Nephron (organoid): ENCODE data around the gene PTPRM.
A peak's percentile ranks its signal among the peaks of the same experiment; 100 is the strongest.

Source experiments
- H3K27ac Mint-ChIP-seq, 3 experiments: 2 replicates each; pipeline ENCODE4 v1.8.0; 2020; ENCODE audit warnings: mixed read lengths in 3 of 3, mild to moderate bottlenecking in 2 of 3, moderate library complexity in 1 of 3
- H3K27me3 Mint-ChIP-seq: 2 replicates; pipeline ENCODE4 v1.8.0; 2021; ENCODE audit warnings: low read depth, mild to moderate bottlenecking, moderate library complexity, mixed read lengths
- H3K36me3 Mint-ChIP-seq: 2 replicates; pipeline ENCODE4 v1.8.0; 2020; ENCODE audit warnings: low read depth, mixed read lengths
- H3K4me1 Mint-ChIP-seq: 2 replicates; pipeline ENCODE4 v1.8.0; 2020; ENCODE audit warnings: mixed read lengths
- H3K4me3 Mint-ChIP-seq, 3 experiments: 2 replicates each; pipeline ENCODE4 v1.8.0; 2020; ENCODE audit warnings: mild to moderate bottlenecking in 3 of 3, mixed read lengths in 3 of 3, moderate library complexity in 2 of 3
- H3K9me3 Mint-ChIP-seq: 2 replicates; pipeline ENCODE4 v1.8.0; 2020; ENCODE audit warnings: mixed read lengths
- TF ChIP-seq, protein P1 (sequence below), 3 experiments: fragments of 200-600 bp; sonication (generic); IDR thresholded peaks; one replicate each; pipeline ENCODE4 v1.5.0; 2021; ENCODE audit warnings: antibody characterized with exemption in 3 of 3; ENCODE audit not compliant: unreplicated experiment in 3 of 3

The PTPRM gene

DNA sequence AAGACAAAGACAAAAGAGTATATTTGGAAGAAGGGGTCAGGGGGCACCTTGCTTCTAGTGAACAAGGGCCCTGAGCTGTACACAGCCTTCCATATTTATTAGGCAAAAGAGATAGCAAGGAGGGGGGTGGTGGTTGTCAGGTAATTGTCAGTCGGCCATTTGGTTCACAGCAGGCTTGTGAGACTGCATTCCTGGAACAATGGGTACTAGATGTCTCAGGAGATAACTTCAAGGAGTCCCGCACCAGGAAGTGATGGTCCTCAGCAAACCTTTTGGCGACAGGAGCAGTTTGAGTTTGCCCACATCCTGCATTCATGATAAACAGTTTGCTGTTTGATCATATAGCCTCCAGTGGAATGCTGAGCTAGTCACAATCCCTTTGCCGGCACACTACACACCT is 665.7 kb downstream of the PTPRM start:
- TF ChIP-seq, protein P1, sequence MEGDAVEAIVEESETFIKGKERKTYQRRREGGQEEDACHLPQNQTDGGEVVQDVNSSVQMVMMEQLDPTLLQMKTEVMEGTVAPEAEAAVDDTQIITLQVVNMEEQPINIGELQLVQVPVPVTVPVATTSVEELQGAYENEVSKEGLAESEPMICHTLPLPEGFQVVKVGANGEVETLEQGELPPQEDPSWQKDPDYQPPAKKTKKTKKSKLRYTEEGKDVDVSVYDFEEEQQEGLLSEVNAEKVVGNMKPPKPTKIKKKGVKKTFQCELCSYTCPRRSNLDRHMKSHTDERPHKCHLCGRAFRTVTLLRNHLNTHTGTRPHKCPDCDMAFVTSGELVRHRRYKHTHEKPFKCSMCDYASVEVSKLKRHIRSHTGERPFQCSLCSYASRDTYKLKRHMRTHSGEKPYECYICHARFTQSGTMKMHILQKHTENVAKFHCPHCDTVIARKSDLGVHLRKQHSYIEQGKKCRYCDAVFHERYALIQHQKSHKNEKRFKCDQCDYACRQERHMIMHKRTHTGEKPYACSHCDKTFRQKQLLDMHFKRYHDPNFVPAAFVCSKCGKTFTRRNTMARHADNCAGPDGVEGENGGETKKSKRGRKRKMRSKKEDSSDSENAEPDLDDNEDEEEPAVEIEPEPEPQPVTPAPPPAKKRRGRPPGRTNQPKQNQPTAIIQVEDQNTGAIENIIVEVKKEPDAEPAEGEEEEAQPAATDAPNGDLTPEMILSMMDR (IDR thresholded peaks at IDR 0.05; ENCODE audit: unreplicated experiment in 3 of 3): no peak
- Mint-ChIP-seq H3K4me3 (no peak overlapping the region), H3K36me3 (peaks cover 4% of the 10 kb centered on the region), H3K4me1 (no peaks in the 10 kb centered on the region), H3K27me3 (no peaks in the 10 kb centered on the region), H3K27ac (no peak overlapping the region), H3K9me3 (peaks cover 17% of the 10 kb centered on the region)

DNA sequence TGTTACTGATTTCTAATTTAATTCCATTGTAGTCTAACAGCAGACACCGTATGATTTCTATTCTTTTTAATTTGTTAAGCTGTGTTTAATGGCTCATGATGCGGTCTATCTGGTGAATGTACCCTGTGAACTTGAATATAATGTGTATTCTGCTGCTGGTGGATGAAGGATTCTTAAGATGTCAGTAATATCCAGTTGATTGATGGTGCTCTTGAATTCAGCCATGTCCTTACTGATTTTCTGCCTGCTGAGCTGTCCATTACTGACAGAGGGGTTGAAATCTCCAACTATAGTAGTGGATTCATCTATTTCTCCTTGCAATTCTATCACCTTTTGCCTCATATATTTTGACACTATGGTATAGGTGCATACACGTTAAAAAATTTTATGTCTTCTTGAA is 668.8 kb downstream of the PTPRM start:
- Mint-ChIP-seq H3K4me3 (no peak overlapping the region), H3K9me3 (peaks cover 17% of the 10 kb centered on the region), H3K27ac (no peak overlapping the region), H3K4me1 (no peaks in the 10 kb centered on the region), H3K27me3 (no peaks in the 10 kb centered on the region), H3K36me3 (peaks cover 8% of the 10 kb centered on the region)
- TF ChIP-seq, protein P1 (IDR thresholded peaks at IDR 0.05; ENCODE audit: unreplicated experiment in 3 of 3): no peak

DNA sequence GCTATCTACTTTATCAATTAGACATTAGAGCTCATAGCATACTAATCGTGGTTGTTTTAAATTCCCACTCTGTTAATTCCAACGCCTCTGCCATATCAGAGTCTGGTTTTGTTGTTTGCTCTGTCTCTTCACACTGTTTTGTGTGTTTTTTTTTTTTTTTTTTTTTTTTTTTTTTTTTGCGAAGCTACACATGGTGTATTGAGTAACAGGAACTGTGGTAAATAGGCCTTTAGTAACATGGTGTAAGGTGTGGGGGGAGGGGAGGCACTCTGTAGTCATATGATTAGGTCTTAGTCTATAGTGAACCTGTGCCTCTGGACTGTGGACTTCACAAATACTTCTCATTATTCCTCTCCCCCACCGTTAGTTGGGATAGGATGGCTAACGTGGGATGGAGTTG is 671.4 kb downstream of the PTPRM start:
- no peak overlapping the region for H3K4me3 Mint-ChIP-seq
- H3K9me3 Mint-ChIP-seq: peaks cover 15% of the 10 kb centered on the region
- H3K4me1 Mint-ChIP-seq: no peaks in the 10 kb centered on the region
- no peaks in the 10 kb centered on the region for H3K27me3 Mint-ChIP-seq
- peaks cover 11% of the 10 kb centered on the region for H3K36me3 Mint-ChIP-seq
- TF ChIP-seq, protein P1 (IDR thresholded peaks at IDR 0.05; ENCODE audit: unreplicated experiment in 3 of 3): no peak
- H3K27ac Mint-ChIP-seq: no peak overlapping the region

DNA sequence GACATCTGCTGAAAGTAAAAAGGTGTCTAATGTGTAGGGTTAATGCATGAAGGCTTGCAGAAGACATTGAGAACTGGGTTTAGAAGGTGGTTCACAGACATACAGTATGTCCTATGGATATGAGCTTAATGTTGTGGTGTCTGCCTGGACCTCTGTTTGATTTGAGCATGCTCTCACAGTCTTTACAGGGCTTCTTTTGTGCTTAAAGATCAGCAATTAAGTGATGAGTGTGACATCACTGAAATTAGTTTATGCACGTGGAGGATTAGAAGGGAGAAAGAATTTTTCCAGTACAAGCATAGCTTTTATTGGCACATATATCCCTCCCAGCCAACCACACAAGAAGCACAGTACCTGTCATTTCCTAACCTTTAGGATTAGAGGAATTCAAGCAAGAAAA is 674.6 kb downstream of the PTPRM start:
- peak overlapping the region in 1 of 3 experiments; percentile 1 for H3K27ac Mint-ChIP-seq
- H3K9me3 Mint-ChIP-seq: peaks cover 2% of the 10 kb centered on the region
- H3K27me3 Mint-ChIP-seq: no peaks in the 10 kb centered on the region
- H3K36me3 Mint-ChIP-seq: peaks cover 21% of the 10 kb centered on the region
- H3K4me1 Mint-ChIP-seq: no peaks in the 10 kb centered on the region
- TF ChIP-seq, protein P1 (IDR thresholded peaks at IDR 0.05; ENCODE audit: unreplicated experiment in 3 of 3): no peak
- H3K4me3 Mint-ChIP-seq: no peak overlapping the region

DNA sequence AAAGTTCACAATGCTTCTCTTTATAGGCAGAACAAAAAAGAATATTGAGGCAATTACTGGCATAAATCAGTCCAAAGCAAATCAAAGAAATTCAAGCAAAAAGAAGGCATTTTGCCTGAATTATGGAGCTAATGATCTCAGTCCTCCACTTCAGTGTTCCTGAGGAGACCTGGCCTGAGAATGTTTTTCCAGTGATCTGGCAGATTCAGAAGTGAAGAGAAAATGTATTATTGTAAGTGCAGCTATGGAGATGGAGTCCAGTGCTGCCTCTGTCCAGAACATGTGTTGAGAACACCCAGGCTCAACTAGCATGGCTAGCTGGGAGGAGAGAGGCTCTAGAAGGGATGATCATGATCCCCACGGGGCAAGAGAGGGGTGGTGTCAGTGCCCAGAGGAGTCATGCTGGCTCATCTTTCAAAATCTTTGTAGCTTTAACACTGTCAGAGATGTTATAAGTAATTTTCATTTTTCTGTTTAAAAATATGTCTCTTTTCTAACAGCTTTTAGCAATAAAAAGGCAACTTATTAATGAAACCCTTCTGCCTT is 675.1 kb downstream of the PTPRM start:
- Mint-ChIP-seq H3K36me3 (peaks cover 21% of the 10 kb centered on the region), H3K4me3 (no peak overlapping the region), H3K27ac (peak overlapping the region in 1 of 3 experiments; percentile 1), H3K4me1 (no peaks in the 10 kb centered on the region), H3K9me3 (no peaks in the 10 kb centered on the region), H3K27me3 (no peaks in the 10 kb centered on the region)
- TF ChIP-seq, protein P1 (IDR thresholded peaks at IDR 0.05; ENCODE audit: unreplicated experiment in 3 of 3): no peak

DNA sequence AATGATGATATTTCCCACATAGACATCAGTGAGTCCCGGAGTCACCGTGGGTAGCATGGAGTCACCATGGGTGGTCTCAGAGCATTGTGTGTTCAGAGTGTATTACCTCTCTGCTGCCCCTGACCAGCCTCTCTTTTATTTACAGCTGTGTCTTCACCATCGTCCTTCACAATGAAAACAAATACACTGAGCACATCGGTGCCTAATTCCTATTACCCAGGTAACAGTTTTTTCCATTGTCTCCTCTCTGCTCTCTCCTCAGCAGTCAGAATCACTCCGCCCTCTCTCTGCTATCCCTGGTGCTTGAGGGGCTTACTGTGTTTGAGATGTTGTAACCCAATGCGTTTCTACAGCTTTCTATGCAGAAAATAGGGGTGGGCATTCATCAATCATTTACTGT is 680.6 kb downstream of the PTPRM start:
- H3K9me3 Mint-ChIP-seq: no peaks in the 10 kb centered on the region
- peaks cover 13% of the 10 kb centered on the region for H3K36me3 Mint-ChIP-seq
- H3K27me3 Mint-ChIP-seq: no peaks in the 10 kb centered on the region
- H3K4me1 Mint-ChIP-seq: no peaks in the 10 kb centered on the region
- H3K4me3 Mint-ChIP-seq: no peak overlapping the region
- TF ChIP-seq, protein P1 (IDR thresholded peaks at IDR 0.05; ENCODE audit: unreplicated experiment in 3 of 3): no peak
- no peak overlapping the region for H3K27ac Mint-ChIP-seq
